Endothelial cell of umbilical vein (primary cell): ENCODE measurements around the gene OPRL1. TPM values are rescaled to one million over a fixed set of nuclear protein-coding genes. Genes with fewer than 3 reads are reported as not detected.

ENCODE experiments used
- BruUV-seq: library from RNA; stranded (reverse); fragments of 400-500 nt; replicated peaks from 2 replicates; lab custom pipeline; 2021; lab: Mats Ljungman, UMichigan
- CTCF ChIA-PET: fragments of 300-600, 350-600 bp; sonication (Branson Sonifier 250); formaldehyde crosslinking; loops from one replicate; lab custom pipeline; 2021; ENCODE audit warnings: antibody characterized with exemption, inconsistent platforms; lab: Charles Lee
- POLR2A ChIA-PET: fragments of 300-600, 350-600 bp; sonication (Branson Sonifier 250); formaldehyde crosslinking; loops from one replicate; lab custom pipeline; 2021; ENCODE audit warnings: antibody characterized with exemption, inconsistent platforms; lab: Charles Lee
- DNase-seq: peaks from one replicate; pipeline ENCODE4 v3.0.0-alpha.2; 2011; ENCODE audit warnings: low read depth, low spot score
- FAIRE-seq: peaks from 2 replicates; lab custom pipeline; 2011; peaks lifted over from hg19 to GRCh38; lab: Jason Lieb, UNC
- H2AFZ ChIP-seq: 2 replicates; pipeline ENCODE4 v1.6.0; 2012; ENCODE audit warnings: low read depth, low read length, control low read depth, inconsistent platforms
- H3K27ac ChIP-seq: 2 replicates; pipeline ENCODE4 v1.5.1; 2011; ENCODE audit warnings: low read depth, mild to moderate bottlenecking, control low read depth, low read length, moderate library complexity; ENCODE audit not compliant: insufficient read depth
- H3K27me3 ChIP-seq, 2 experiments: 2 replicates each; pipeline versions ENCODE4 v1.6.0 to v1.6.1; 2011; ENCODE audit warnings: low read length in 2 of 2, mixed read lengths in 1 of 2; ENCODE audit not compliant: control insufficient read depth in 2 of 2, insufficient read depth in 2 of 2
- H3K36me3 ChIP-seq, 2 experiments: 2 replicates in 1 of 2; 3 replicates in 1 of 2; pipeline ENCODE4 v1.5.1; 2011; ENCODE audit warnings: low read length in 2 of 2, mild to moderate bottlenecking in 1 of 2, moderate library complexity in 1 of 2; ENCODE audit not compliant: control insufficient read depth in 2 of 2, insufficient read depth in 2 of 2; ENCODE audit errors: extremely low read depth in 1 of 2
- H3K4me1 ChIP-seq: 3 replicates; pipeline ENCODE4 v1.5.1; 2011; ENCODE audit warnings: mild to moderate bottlenecking, low read length; ENCODE audit not compliant: control insufficient read depth, insufficient read depth; ENCODE audit errors: extremely low read depth
- H3K4me2 ChIP-seq: 2 replicates; pipeline ENCODE4 v1.6.1; 2011; ENCODE audit warnings: low read length, control low read depth, mixed read lengths; ENCODE audit not compliant: insufficient read depth
- H3K4me3 ChIP-seq, 3 experiments: fragments of 200-600 bp in 1 of 3; sonication (generic), shearing (Covaris generic) in 1 of 3; replicated peaks in 1 of 3; 2 replicates each; pipeline ENCODE4 v1.5.1; 2011 to 2016; ENCODE audit warnings: control low read depth in 3 of 3, low read length in 3 of 3, mild to moderate bottlenecking in 2 of 3, inconsistent platforms in 1 of 3, low read depth in 1 of 3, moderate library complexity in 1 of 3; ENCODE audit not compliant: insufficient read depth in 1 of 3
- H3K79me2 ChIP-seq: 2 replicates; pipeline ENCODE4 v1.6.0; 2012; ENCODE audit warnings: low read length, inconsistent platforms; ENCODE audit not compliant: control insufficient read depth, insufficient read depth
- H3K9ac ChIP-seq: replicated peaks from 2 replicates; pipeline ENCODE3; 2011; ENCODE audit warnings: low read length, control low read depth; ENCODE audit not compliant: insufficient read depth; ENCODE audit errors: extremely low read depth
- H3K9me1 ChIP-seq: replicated peaks from 3 replicates; pipeline ENCODE4 v1.6.0; 2011; ENCODE audit warnings: mild to moderate bottlenecking, low read length; ENCODE audit not compliant: control insufficient read depth, insufficient read depth; ENCODE audit errors: extremely low read depth
- H3K9me3 ChIP-seq: replicated peaks from 2 replicates; pipeline ENCODE4 v1.5.1; 2012; ENCODE audit warnings: low read length, inconsistent platforms; ENCODE audit not compliant: control insufficient read depth, insufficient read depth
- H4K20me1 ChIP-seq: replicated peaks from 2 replicates; pipeline ENCODE3; 2011; ENCODE audit warnings: mild to moderate bottlenecking, low read length; ENCODE audit not compliant: control insufficient read depth, insufficient read depth; ENCODE audit errors: extremely low read depth
- CTCF ChIP-seq, 2 donors: IDR thresholded peaks; 1 replicate in 1 of 2; 2 replicates in 1 of 2; pipeline ENCODE4 v1.5.1; 2011; ENCODE audit warnings: low read length in 2 of 2, mild to moderate bottlenecking in 2 of 2, moderate library complexity in 2 of 2, control low read depth in 1 of 2, inconsistent platforms in 1 of 2, low read depth in 1 of 2; ENCODE audit not compliant: insufficient read depth in 1 of 2; ENCODE audit errors: extremely low read depth in 1 of 2
- EZH2 ChIP-seq: IDR thresholded peaks from 2 replicates; pipeline ENCODE4 v1.6.1; 2012; ENCODE audit warnings: borderline replicate concordance, low read depth, mild to moderate bottlenecking, moderate library complexity, low read length, inconsistent platforms; ENCODE audit not compliant: severe bottlenecking
- FOS ChIP-seq: IDR thresholded peaks from 2 replicates; pipeline ENCODE4 v1.6.1; 2011; ENCODE audit warnings: mild to moderate bottlenecking, low read length, moderate library complexity, borderline replicate concordance; ENCODE audit not compliant: insufficient read depth
- GATA2 ChIP-seq: IDR thresholded peaks from 2 replicates; pipeline ENCODE4 v1.7.0; 2011; ENCODE audit warnings: low read depth, mild to moderate bottlenecking, moderate library complexity, mixed read lengths, low read length; ENCODE audit not compliant: insufficient read length, insufficient read depth
- JUN ChIP-seq: IDR thresholded peaks from 2 replicates; pipeline ENCODE4 v1.6.1; 2011; ENCODE audit warnings: borderline replicate concordance, low read depth; ENCODE audit not compliant: insufficient read length, insufficient read depth
- MAX ChIP-seq: IDR thresholded peaks from 2 replicates; pipeline ENCODE4 v1.6.1; 2011; ENCODE audit not compliant: insufficient read depth, insufficient read length
- MYC ChIP-seq: IDR thresholded peaks from one replicate; pipeline ENCODE4 v1.6.1; 2011; ENCODE audit warnings: mild to moderate bottlenecking, low read depth, low read length
- POLR2A ChIP-seq: IDR thresholded peaks from 2 replicates; pipeline ENCODE4 v1.6.1; 2012; ENCODE audit warnings: low read depth, mild to moderate bottlenecking, control low read depth, low read length
- POLR2AphosphoS5 ChIP-seq: IDR thresholded peaks from 2 replicates; pipeline ENCODE4 v1.6.1; 2012; ENCODE audit warnings: low read depth, mild to moderate bottlenecking, control low read depth, low read length, moderate library complexity; ENCODE audit not compliant: insufficient read depth
- dilution Hi-C: fragments of 300-500 bp; cut with MboI; formaldehyde crosslinking; loops from one replicate; pipeline ENCODE4 v1.15.0; 2019; ENCODE audit warnings: low sequenced_read_pairs; ENCODE audit not compliant: extremely low pct_ligation_motif_present
- intact Hi-C: fragments of 100-400 bp; cut with micrococcal nuclease; formaldehyde crosslinking; loops from one replicate; pipeline ENCODE4 v1.10.0; 2022
- polyA plus RNA-seq, 4 experiments: library from polyadenylated mRNA; depleted of rRNA in 3 of 4; stranded (reverse) in 3 of 4; unstranded in 1 of 4; fragments of >200 nt; gene quantifications; 2 replicates each; pipeline versions ENCODE4 v1.2.1 to v1.2.3, GENCODE V29; 2011 to 2012; ENCODE audit warnings: missing spikeins in 1 of 4
- total RNA-seq: library from RNA; stranded (reverse); gene quantifications from 2 replicates; pipeline ENCODE4 v1.2.3, GENCODE V29; 2021

The OPRL1 gene
- total and polyA plus RNA-seq, 2 donors (not counting 3 experiments of a cell fraction or from before 2014, with no cell fraction given): 1.9 to 2.0 TPM

GRCh38 chr20:64032706-64033624 lies 46.9 kb upstream of the OPRL1 start:
- H3K36me3 ChIP-seq: peaks cover 5 to 29% of the 10 kb centered on the region in 2 experiments
- no peaks in the 10 kb centered on the region for H3K9me3 ChIP-seq
- no peaks in the 10 kb centered on the region for H4K20me1 ChIP-seq
- H3K4me1 ChIP-seq: peaks cover 7% of the 10 kb centered on the region
- H3K9ac ChIP-seq: no peak overlapping the region
- intact Hi-C loops: no loop called here
- no peak overlapping the region for H3K4me3 ChIP-seq
- no peak for TF ChIP-seq GATA2
- no peak for TF ChIP-seq EZH2
- no peak for TF ChIP-seq POLR2AphosphoS5
- no peak for TF ChIP-seq MYC
- no peak for TF ChIP-seq MAX
- TF ChIP-seq CTCF (IDR thresholded peaks at IDR 0.05; ENCODE audit: extremely low read depth in 1 of 2, insufficient read depth in 1 of 2, low read depth in 1 of 2, low read length in 2 of 2): no peak
- TF ChIP-seq JUN: no peak
- no peak for TF ChIP-seq FOS
- TF ChIP-seq POLR2A: no peak
- no peaks in the 10 kb centered on the region for H3K9me1 ChIP-seq
- H2AFZ ChIP-seq: no peak overlapping the region
- BruUV-seq: no TSS peak
- H3K4me2 ChIP-seq: no peak overlapping the region
- no peaks in the 10 kb centered on the region for H3K79me2 ChIP-seq
- no peak overlapping the region for H3K27ac ChIP-seq
- H3K27me3 ChIP-seq: no peaks in the 10 kb centered on the region
- dilution Hi-C loops: no loop called here
- ChIA-PET POLR2A (interaction anchor here (0.5 kb wide), 1 partner anchor 516 kb away, joined by 3 read pairs; no protein-coding TSS in a partner anchor), CTCF (interaction anchor here (1.2 to 1.9 kb wide), 4 partner anchors 14 to 88 kb away, joined by 3 to 6 read pairs (median 4); no protein-coding TSS in a partner anchor)
- FAIRE-seq (no peak), DNase-seq (no peak)
